Ectodermal cell (in vitro differentiated cells): Measurements from ENCODE around the gene STPG2. TPM values are rescaled to one million over a fixed set of nuclear protein-coding genes. Genes with fewer than 3 reads are reported as not detected.

ENCODE experiments used
- H3K27ac ChIP-seq: 2 replicates; pipeline ENCODE4 v1.7.0; 2013; ENCODE audit warnings: mild to moderate bottlenecking, low read depth, low read length; ENCODE audit not compliant: insufficient read depth, poor library complexity, severe bottlenecking
- H3K27me3 ChIP-seq: 2 replicates; pipeline ENCODE4 v1.7.0; 2013; ENCODE audit warnings: mild to moderate bottlenecking, low read length; ENCODE audit not compliant: insufficient read depth, control insufficient read depth, poor library complexity, severe bottlenecking
- H3K36me3 ChIP-seq: one replicate; pipeline ENCODE4 v1.7.0; 2013; ENCODE audit warnings: low read length; ENCODE audit not compliant: control insufficient read depth, insufficient read depth
- H3K4me1 ChIP-seq: one replicate; pipeline ENCODE4 v1.7.0; 2013; ENCODE audit warnings: low read length; ENCODE audit not compliant: control insufficient read depth, insufficient read depth
- H3K4me3 ChIP-seq: 2 replicates; pipeline ENCODE4 v1.7.0; 2013; ENCODE audit warnings: low read depth, low read length, control low read depth; ENCODE audit not compliant: insufficient read depth
- H3K9me3 ChIP-seq: 2 replicates; pipeline ENCODE4 v1.7.0; 2013; ENCODE audit warnings: mild to moderate bottlenecking, low read length, moderate library complexity; ENCODE audit not compliant: control insufficient read depth
- WGBS, 2 experiments: methylation state at CpG; one replicate each; pipeline ENCODE4 v1.1.7; 2013; ENCODE audit warnings: missing lambda C conversion rate in 2 of 2; 5-methylcytosine and 5-hydroxymethylcytosine counted together
- polyA plus RNA-seq, 4 experiments: library from polyadenylated mRNA; stranded (reverse); fragments of 50-300 nt; gene quantifications; one replicate each; pipeline ENCODE4 v1.2.3, GENCODE V29; 2013

Gene STPG2
- not detected for polyA plus RNA-seq (2013, experiment 1 of 4)
- 0.07 TPM for polyA plus RNA-seq (2013, experiment 2 of 4)
- 0.16 TPM for polyA plus RNA-seq (2013, experiment 3 of 4)
- polyA plus RNA-seq (2013, experiment 4 of 4): not detected

DNA sequence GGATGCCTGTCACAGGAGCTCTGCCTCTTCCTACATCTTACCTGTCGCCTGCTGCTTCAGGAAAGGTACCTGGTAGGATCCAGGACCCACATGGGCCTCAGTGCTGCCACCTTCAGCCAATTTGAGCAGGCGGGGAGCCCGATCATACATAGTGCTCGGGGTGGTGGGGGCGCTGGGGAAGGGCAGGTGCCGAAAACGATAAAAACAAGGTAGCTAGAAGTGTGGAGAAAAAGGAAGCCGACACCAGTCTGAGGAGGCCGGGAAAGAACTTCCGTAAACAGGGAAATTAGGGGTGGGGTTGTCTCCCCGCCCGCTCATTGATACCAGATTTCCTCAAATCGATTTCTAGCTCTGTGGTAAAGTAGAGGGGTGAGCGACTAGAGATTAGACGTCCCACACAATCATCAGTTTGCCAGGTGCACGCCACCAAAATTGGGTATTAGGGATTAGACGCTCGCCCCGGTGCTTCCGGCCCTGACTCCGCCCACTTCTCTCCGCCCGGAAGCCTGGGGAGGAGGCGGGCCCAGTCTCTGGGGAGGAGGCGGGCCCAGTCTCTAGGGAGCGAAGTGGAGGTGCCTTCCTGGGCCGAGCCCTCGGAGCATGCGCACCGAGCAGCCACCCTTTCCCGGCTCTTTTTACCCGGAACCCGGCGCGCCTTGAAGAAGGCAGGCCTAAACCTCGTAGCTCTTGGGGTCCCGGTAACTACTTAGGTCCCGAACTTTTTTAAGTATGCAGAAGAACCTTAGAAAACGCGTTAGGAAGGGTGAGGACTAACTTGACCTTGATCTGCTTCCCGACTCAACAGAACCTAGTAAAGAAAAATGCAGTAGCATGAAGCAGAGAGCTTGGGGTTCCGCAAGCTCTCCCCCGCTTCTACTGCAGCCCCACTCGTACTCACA is at the start of gene STPG2:
Gene STPG2, minus strand, starts transcription at position 476 of the 899 bp plus-strand sequence.
- no peaks in the 10 kb centered on the region for H3K9me3 ChIP-seq
- WGBS, 2 experiments: 45 to 48% methylated on average over 44 of the region's 44 CpGs
- H3K4me3 ChIP-seq: peak within 1 kb of the TSS; percentile 59
- H3K27ac ChIP-seq: no peak within 1 kb of the TSS
- no peaks in the 10 kb centered on the region for H3K27me3 ChIP-seq
- no peaks in the 10 kb centered on the region for H3K4me1 ChIP-seq
- H3K36me3 ChIP-seq: no peaks in the 10 kb centered on the region

DNA sequence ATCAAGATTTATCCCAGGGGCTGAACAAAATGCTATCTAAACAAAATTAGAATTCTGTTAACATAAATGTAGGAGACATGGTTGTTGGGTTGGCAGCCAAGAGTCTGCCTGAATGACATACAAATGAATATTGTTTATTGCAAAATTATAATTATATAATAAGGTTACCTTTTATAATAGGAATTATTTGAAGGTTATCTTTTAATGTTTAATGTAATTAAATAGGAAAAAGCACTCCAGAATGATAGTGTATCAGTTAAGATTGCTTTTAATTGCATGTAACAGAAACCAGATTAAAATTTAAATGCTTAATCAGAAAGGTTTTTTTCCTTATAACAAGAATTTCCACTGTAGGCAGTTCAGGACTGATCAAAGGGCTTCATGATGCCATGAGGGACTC is 42.0 kb upstream of the STPG2 start:
- no peak overlapping the region for H3K4me3 ChIP-seq
- no peaks in the 10 kb centered on the region for H3K9me3 ChIP-seq
- H3K27me3 ChIP-seq: no peaks in the 10 kb centered on the region
- H3K36me3 ChIP-seq: no peaks in the 10 kb centered on the region
- no peak overlapping the region for H3K27ac ChIP-seq
- H3K4me1 ChIP-seq: no peaks in the 10 kb centered on the region

DNA sequence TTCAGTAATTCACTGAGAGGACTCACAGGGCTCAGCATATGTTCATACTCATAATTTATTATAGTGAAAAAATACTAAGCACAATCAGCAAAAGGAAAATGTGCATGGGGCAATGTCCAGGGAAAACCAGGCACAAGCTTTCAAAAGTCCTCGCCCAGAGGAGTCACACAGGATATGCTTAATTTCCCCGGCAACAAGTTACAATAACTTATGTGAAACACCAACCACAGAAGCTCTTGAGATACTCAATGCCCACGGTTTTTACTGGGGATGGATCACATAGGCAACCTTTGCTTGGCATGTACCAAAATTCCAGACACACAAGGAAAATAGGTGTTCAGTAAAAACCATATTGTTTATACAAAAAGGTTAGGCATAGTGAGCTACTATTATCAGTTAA is 38.5 kb upstream of the STPG2 start:
- no peak overlapping the region for H3K4me3 ChIP-seq
- WGBS, 2 experiments: 88 to 93% methylated on average over 3 of the region's 3 CpGs
- H3K36me3 ChIP-seq: no peaks in the 10 kb centered on the region
- H3K4me1 ChIP-seq: no peaks in the 10 kb centered on the region
- H3K27me3 ChIP-seq: no peaks in the 10 kb centered on the region
- no peak overlapping the region for H3K27ac ChIP-seq
- H3K9me3 ChIP-seq: no peaks in the 10 kb centered on the region

DNA sequence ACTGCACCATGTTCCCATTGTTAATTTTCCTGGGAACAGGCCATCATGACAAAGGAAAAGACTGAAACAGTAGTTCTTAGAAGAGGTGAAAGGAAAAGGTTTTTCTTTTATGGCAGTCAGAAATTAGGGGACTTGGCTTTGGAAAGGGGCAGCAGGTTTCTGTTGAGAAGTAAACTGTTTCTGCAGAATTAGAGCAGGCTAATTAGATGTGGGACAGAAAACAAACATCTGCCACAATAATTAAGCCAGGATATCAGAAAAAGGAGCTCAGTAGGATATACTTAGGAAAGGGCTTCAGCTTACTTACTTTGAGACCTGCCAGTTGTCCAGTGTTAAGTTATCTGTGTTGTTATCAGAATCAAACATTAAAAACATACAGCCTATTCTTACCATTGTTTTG is 36.7 kb upstream of the STPG2 start:
- Histone ChIP-seq H3K36me3 (no peaks in the 10 kb centered on the region), H3K4me3 (no peak overlapping the region), H3K27ac (no peak overlapping the region), H3K4me1 (no peaks in the 10 kb centered on the region), H3K9me3 (no peaks in the 10 kb centered on the region), H3K27me3 (no peaks in the 10 kb centered on the region)

DNA sequence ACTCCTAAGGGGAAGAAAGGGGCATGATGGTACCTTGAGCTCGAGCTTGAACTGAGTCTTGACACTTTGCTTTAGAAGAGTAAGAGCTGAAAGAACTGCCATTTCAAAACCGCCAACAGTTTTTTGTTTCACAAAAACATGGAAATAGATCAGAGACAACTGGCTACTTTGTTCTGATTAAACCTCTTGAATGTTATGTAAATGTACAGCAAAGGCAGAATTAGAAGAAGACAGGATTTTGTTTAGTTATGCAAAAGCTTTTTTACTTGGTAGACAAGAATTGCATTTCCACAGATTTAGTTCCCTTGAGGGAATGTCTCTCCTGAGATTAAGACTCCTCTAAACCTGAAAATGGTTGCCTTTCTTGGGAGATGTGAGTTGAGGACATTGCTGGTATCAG is 33.3 kb upstream of the STPG2 start:
- Histone ChIP-seq H3K36me3 (no peaks in the 10 kb centered on the region), H3K4me1 (no peaks in the 10 kb centered on the region)
- 65 to 73% methylated on average over 2 of the region's 2 CpGs for WGBS, 2 experiments

DNA sequence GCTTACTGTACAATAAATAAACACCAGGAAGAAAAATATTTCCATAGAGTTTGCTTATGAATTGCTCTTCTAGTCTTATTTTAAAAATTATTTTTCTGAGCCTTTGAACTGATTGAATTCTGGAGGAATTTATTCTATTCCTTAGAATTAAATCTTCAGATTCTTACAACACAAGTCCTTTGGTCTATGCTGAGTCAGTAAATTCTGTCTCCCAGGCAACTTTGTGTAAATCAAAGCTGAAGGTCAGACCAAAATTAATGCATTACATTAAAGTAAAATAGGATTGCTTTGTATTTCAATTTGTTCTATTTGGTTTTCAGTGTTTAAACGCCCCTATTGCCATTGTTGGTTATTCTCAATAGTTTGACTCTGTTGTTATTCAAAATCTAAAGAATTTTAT is 26.8 kb upstream of the STPG2 start:
- no peaks in the 10 kb centered on the region for H3K36me3 ChIP-seq
- WGBS, 2 experiments: 80% methylated on average over 1 of the region's 1 CpG; no CpG with 5 or more reads in 1 of the 2 experiments
- no peaks in the 10 kb centered on the region for H3K4me1 ChIP-seq

More for the DNA sequence above, 33.3 kb upstream of the STPG2 start:
- Histone ChIP-seq H3K9me3 (no peaks in the 10 kb centered on the region), H3K27me3 (no peaks in the 10 kb centered on the region), H3K27ac (no peak overlapping the region), H3K4me3 (no peak overlapping the region)

DNA sequence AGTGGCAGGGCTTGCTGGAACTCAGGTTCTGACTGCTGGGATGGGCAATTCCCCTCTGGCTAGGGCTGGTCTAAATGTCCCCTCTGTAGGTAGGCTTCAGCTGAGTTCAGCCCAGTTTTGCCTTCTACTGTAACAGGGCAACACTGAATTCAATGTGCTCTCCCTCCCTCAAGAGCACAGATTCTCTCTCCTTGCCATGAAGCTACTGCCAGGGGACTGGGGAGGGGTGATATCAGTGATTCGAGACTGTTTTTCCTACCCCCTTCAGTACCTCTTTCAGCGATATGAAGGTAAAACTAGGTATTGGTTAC is 23.4 kb upstream of the STPG2 start:
- no peaks in the 10 kb centered on the region for H3K36me3 ChIP-seq
- H3K4me1 ChIP-seq: no peaks in the 10 kb centered on the region
- 87 to 100% methylated on average over 2 of the region's 2 CpGs for WGBS, 2 experiments
- H3K27ac ChIP-seq: no peak overlapping the region
- H3K9me3 ChIP-seq: no peaks in the 10 kb centered on the region
- H3K4me3 ChIP-seq: no peak overlapping the region
- no peaks in the 10 kb centered on the region for H3K27me3 ChIP-seq

More for the DNA sequence above, 26.8 kb upstream of the STPG2 start:
- Histone ChIP-seq H3K27ac (no peak overlapping the region), H3K4me3 (no peak overlapping the region), H3K27me3 (no peaks in the 10 kb centered on the region), H3K9me3 (no peaks in the 10 kb centered on the region)

DNA sequence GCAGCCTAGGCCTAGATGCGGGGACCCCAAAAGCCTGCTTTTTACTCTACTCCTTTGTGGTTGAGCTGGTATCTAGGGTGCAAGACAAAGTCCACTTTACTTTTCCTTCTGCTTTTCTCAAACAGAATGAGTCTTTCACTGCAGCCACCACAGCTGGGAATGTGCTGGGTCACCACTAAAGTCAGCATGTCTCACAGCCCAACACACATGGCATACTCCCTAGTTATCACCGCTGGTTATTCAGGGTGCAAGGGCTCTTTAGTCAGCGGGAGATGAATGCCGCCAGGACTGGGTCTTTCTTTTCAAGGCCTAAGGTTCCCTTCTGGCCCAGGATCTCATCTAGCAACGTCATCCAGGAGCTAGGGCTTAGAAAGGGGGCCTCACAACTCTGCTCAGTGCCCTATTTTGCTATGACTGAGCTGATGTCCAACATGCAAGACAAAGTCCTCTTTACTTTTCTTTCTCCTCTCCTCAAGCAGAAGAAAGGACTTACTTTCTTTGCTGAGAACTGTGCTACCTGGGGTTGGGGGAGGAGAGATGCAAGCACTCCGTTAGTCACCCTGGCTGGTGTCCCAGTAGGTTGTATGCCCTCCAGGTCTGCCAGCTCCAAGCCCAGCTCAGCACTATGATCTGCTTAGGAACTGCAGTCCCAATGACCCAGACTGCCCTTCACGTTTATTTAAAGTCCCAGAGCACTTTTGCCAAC is 22.9 kb upstream of the STPG2 start:
- H3K27me3 ChIP-seq: no peaks in the 10 kb centered on the region
- H3K36me3 ChIP-seq: no peaks in the 10 kb centered on the region
- WGBS, 2 experiments: 93 to 95% methylated on average over 7 of the region's 7 CpGs
- H3K4me1 ChIP-seq: no peaks in the 10 kb centered on the region
- no peak overlapping the region for H3K4me3 ChIP-seq
- H3K27ac ChIP-seq: no peak overlapping the region
- H3K9me3 ChIP-seq: no peaks in the 10 kb centered on the region

DNA sequence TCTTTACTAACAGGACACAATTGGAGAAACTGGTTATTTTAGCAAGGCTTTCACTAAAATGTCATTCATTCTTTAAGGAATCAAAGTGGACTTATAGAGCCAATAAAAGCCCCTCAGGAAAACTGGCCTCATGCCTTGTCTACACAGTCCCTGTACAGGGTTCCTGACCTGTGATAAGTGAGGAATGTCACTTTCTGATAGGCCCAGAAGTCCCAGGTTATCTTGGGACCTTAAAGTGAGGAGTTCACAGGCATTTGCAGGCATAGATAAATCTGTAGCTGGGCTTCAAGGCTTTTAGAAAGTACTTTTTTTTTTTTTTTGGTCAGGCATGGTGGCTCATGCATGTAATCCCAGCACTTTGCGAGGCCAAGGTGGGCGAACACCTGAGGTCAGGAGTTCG is 19.4 kb upstream of the STPG2 start:
- Histone ChIP-seq H3K4me1 (no peaks in the 10 kb centered on the region), H3K4me3 (no peak overlapping the region)
- WGBS, 2 experiments: 91 to 95% methylated on average over 3 of the region's 3 CpGs

DNA sequence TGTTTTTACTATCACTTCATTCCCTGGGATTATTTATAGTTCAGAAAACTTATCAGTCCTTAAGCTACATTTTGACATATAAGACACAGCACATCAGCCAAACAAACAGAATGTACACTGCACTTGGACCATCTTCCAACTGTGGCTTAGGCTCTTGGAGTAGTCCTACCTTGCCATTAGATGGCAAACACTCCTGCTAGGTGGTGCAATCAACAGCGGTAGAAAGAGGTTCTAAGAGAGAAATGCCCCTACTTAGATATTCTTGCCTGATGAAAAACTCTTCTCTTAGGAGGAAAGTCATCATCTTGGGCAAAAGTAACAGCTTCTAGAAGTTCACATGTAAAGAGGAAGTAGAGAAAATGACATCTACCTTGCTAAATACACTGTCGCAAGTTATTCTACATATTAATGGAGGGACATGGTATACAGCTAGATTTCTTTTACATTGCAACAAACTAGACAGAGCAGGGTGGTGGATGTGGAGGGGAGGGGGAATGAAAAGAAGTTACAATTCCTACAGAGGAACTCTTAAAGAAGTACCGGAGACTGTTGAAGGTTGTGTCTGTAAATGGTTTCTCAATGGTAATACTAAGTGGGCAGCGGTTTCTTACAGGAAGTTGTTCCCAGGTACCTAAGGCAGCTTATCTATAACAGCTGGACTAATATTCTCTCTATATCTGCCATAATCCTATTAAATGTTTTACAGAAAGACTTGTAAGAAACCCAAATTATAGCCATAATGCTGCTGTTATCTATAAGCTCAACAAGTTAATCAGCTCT is 8.1 kb upstream of the STPG2 start:
- Histone ChIP-seq H3K4me1 (no peaks in the 10 kb centered on the region), H3K9me3 (no peaks in the 10 kb centered on the region), H3K4me3 (no peak overlapping the region), H3K27me3 (no peaks in the 10 kb centered on the region), H3K27ac (no peak overlapping the region), H3K36me3 (no peaks in the 10 kb centered on the region)
- 89 to 100% methylated on average over 2 to 4 of the region's 4 CpGs for WGBS, 2 experiments

More for the DNA sequence above, 19.4 kb upstream of the STPG2 start:
- peaks cover 2% of the 10 kb centered on the region for H3K9me3 ChIP-seq
- H3K27ac ChIP-seq: no peak overlapping the region
- H3K27me3 ChIP-seq: no peaks in the 10 kb centered on the region
- H3K36me3 ChIP-seq: no peaks in the 10 kb centered on the region
